Activated naive CD4-positive, alpha-beta T cell treated with anti-CD3 and anti-CD28 coated beads for 36 hours (primary cell): ENCODE data around the gene DDX31. TPM values are rescaled to one million over a fixed set of nuclear protein-coding genes. Genes with fewer than 3 reads are reported as not detected.

Source experiments
- CTCF ChIA-PET: fragments of 350-600 bp; sonication (Branson Sonifier 250); formaldehyde crosslinking; loops from one replicate; lab custom pipeline; 2021; ENCODE audit warnings: antibody characterized with exemption; lab: Charles Lee
- DNase-seq: peaks from one replicate; pipeline ENCODE4 v3.0.0-alpha.2; 2020
- H3K27ac Mint-ChIP-seq: one replicate; pipeline ENCODE4 v1.8.0; 2021; ENCODE audit warnings: mild to moderate bottlenecking, mixed read lengths
- H3K27me3 Mint-ChIP-seq: one replicate; pipeline ENCODE4 v1.8.0; 2021; ENCODE audit warnings: low read depth, mixed read lengths
- H3K36me3 Mint-ChIP-seq: one replicate; pipeline ENCODE4 v1.8.0; 2021; ENCODE audit warnings: low read depth, mixed read lengths
- H3K4me1 Mint-ChIP-seq: one replicate; pipeline ENCODE4 v1.8.0; 2021; ENCODE audit warnings: low read depth, mixed read lengths
- H3K4me3 Mint-ChIP-seq: one replicate; pipeline ENCODE4 v1.8.0; 2021; ENCODE audit warnings: mild to moderate bottlenecking, moderate library complexity, mixed read lengths
- H3K9me3 Mint-ChIP-seq: one replicate; pipeline ENCODE4 v1.8.0; 2021; ENCODE audit warnings: mixed read lengths
- intact Hi-C: fragments of 100-400 bp; cut with micrococcal nuclease; formaldehyde crosslinking; loops from one replicate; pipeline ENCODE4 v1.15.1; 2023
- total RNA-seq, 2 experiments: library from RNA; stranded (reverse); gene quantifications; one replicate each; pipeline ENCODE4 v1.2.3, GENCODE V29; 2021

Gene DDX31
- total RNA-seq, 2 experiments from 2014 or later = 13.7 to 15.0 TPM

DNA sequence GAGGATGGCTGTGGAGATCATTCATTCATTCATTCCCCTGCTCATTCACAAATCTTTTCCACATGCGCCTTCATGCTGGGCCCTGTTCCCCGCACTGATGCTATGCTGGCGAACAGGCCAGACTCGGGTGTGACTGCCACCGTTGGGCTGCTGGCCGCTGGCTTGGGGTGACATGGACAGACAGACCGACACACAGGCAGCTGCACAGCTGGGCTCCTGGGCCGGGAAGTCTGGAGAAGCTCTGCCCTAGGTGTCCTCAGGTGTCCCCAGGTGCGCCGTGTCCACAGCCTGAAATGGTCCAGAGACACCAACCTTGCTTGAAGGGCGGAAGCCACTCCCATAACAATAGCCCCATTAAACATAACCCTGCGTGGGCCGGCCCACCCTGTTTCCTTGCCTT is 122.3 kb downstream of the DDX31 start:
- CTCF ChIA-PET = interaction anchor here (0.6 to 1.9 kb wide), 2 partner anchors 28 to 38 kb away, joined by 3 to 4 read pairs; no protein-coding TSS in a partner anchor
- no peaks in the 10 kb centered on the region for H3K9me3 Mint-ChIP-seq
- no peak for DNase-seq
- H3K36me3 Mint-ChIP-seq = no peaks in the 10 kb centered on the region
- no peak overlapping the region for H3K4me3 Mint-ChIP-seq
- intact Hi-C loops = no loop called here
- H3K4me1 Mint-ChIP-seq = peaks cover 2% of the 10 kb centered on the region
- no peak overlapping the region for H3K27ac Mint-ChIP-seq
- peaks cover 13% of the 10 kb centered on the region for H3K27me3 Mint-ChIP-seq

DNA sequence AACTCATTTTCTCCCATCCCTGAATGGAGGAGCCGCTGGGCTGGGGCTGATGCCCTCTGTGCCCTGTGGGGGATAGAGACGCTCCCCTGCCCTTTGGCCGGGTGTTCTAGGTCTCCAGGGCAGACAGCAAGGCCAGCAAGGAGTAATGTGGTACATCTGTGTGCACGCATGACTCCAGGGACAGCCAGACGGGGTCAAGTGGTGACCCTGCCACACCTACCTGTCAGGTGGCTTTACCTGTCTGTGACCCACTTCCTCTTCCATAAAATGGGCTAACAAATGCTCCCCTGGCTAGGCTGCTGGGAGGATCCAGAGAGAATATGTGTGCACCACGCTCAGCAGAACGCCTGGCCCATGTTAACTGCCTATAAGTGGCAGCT is 122.7 kb downstream of the DDX31 start:
- Mint-ChIP-seq H3K4me3 (no peak overlapping the region), H3K4me1 (peaks cover 2% of the 10 kb centered on the region), H3K36me3 (no peaks in the 10 kb centered on the region), H3K27me3 (peaks cover 13% of the 10 kb centered on the region), H3K9me3 (no peaks in the 10 kb centered on the region), H3K27ac (no peak overlapping the region)
- intact Hi-C loops = no loop called here
- DNase-seq = no peak
- CTCF ChIA-PET = interaction anchor here (0.6 kb wide), 1 partner anchor 38 kb away, joined by 3 read pairs; no protein-coding TSS in a partner anchor

DNA sequence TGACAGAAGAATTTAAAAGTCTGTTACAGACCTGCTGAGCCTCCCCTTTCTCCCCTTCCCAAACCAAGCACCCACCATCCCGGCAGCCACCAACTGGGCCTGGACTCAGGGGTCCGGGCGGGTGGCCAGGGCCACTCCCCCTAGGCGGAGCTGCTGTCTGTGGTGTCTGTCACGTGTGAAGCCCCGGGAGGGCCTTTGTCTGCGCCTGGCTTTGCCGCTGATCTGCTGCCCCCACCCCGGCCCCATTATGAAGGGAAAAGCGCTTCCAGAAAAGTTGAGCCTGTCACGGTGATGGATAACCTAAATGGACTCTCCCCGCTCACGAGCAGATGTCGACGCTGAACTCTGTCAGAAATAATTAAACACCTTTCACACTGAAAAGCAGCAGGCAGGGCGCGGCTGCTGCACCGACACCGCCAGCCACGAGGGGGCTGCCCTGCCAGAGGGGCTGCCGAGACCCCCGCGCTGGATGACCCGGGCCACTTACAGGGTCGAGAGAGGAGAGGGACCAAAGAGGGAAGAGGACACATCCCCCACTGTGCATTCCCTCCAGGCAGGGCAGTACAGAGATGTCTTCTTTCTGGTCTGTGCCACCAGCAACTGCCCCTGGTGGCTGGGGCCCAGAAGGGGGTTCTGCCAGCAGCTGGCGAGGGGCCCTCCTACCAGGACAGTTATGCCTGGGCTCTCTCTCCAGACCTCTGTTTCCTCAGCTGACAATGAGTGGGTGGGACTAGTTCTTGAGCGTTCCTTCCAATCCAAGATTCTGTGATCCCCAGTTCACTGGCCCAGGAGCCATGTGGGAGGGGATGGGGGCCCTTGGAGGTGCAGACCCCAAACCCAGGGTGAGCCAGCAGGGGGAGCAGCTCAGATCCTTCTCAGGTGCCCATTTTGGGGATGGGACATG is 123.4 kb downstream of the DDX31 start:
- peaks cover 13% of the 10 kb centered on the region for H3K27me3 Mint-ChIP-seq
- CTCF ChIA-PET = no interaction called here
- DNase-seq = no peak
- H3K4me1 Mint-ChIP-seq = peaks cover 2% of the 10 kb centered on the region
- intact Hi-C loops = no loop called here
- H3K27ac Mint-ChIP-seq = no peak overlapping the region
- H3K36me3 Mint-ChIP-seq = no peaks in the 10 kb centered on the region
- no peak overlapping the region for H3K4me3 Mint-ChIP-seq
- H3K9me3 Mint-ChIP-seq = no peaks in the 10 kb centered on the region

DNA sequence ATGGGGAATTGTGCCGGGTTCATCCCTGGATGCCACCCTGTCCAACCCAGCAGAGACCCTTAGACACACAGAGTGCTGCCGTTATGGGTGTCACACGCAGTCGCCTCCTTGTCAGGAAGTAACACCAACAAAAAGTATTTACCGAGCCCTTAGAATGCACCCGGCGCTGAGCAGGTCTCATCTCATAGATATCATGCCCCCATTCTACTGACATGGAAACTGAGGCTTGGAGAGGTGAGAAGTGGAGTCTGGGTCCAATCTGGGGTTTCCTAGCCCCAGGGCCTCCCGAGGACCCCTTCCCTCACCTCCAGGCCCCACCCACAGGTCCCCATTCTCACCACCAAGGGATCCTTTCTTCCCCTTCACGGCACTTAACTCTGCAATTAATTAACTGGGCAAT is 124.2 kb downstream of the DDX31 start:
- peaks cover 2% of the 10 kb centered on the region for H3K4me1 Mint-ChIP-seq
- intact Hi-C loops = no loop called here
- H3K27me3 Mint-ChIP-seq = peaks cover 13% of the 10 kb centered on the region
- no peaks in the 10 kb centered on the region for H3K36me3 Mint-ChIP-seq
- CTCF ChIA-PET = interaction anchor here (0.6 kb wide), 1 partner anchor 44 kb away, joined by 3 read pairs; no protein-coding TSS in a partner anchor
- H3K27ac Mint-ChIP-seq = no peak overlapping the region
- H3K4me3 Mint-ChIP-seq = no peak overlapping the region
- H3K9me3 Mint-ChIP-seq = no peaks in the 10 kb centered on the region
- no peak for DNase-seq

- CTCF ChIA-PET = interaction anchor here (0.7 kb wide), 1 partner anchor 129 kb away, joined by 5 read pairs; no protein-coding TSS in a partner anchor
Observed at GRCh38 chr9:132543960-132544359, 125.8 kb downstream of the DDX31 start.

DNA sequence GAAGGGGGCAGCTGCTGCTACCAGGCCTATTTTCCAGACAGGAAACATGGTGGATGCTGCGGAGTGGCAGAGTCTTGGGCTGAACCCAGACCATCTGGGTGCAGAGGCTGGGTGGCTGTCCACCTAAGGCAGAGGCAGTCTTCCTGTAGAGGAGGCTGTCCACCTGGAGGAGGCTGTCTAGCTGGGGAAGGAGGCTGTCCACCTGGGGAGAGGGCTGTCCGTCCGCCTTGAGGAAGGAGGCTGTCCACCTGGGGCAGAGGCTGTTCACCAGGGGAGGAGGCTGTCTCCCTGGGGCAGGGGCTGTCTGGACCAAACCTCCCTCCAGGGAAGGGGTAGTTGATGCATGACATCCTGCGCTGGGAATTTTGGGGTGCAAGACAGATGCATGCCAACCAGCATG is 126.5 kb downstream of the DDX31 start:
- DNase-seq = no peak
- intact Hi-C loops = no loop called here
- CTCF ChIA-PET = no interaction called here
- Mint-ChIP-seq H3K27ac (no peak overlapping the region), H3K9me3 (no peaks in the 10 kb centered on the region), H3K36me3 (no peaks in the 10 kb centered on the region), H3K4me3 (no peak overlapping the region), H3K27me3 (peaks cover 13% of the 10 kb centered on the region), H3K4me1 (peaks cover 2% of the 10 kb centered on the region)

More at GRCh38 chr9:132543960-132544359, 125.8 kb downstream of the DDX31 start:
- no peak overlapping the region for H3K27ac Mint-ChIP-seq
- H3K27me3 Mint-ChIP-seq = peaks cover 13% of the 10 kb centered on the region
- H3K36me3 Mint-ChIP-seq = no peaks in the 10 kb centered on the region
- H3K4me1 Mint-ChIP-seq = peaks cover 2% of the 10 kb centered on the region
- DNase-seq = no peak
- intact Hi-C loops = no loop called here
- no peaks in the 10 kb centered on the region for H3K9me3 Mint-ChIP-seq
- H3K4me3 Mint-ChIP-seq = no peak overlapping the region

Other genes with a start within 250 kb of the DDX31 start
- gene BARHL1, start 87.4 kb downstream of the DDX31 start, total RNA-seq = not detected
- 1 to 10 TPM; 8.2 to 9.4 TPM for gene GTF3C4, start 481 bp upstream of the DDX31 start, total RNA-seq
- gene AK8, start 208.3 kb upstream of the DDX31 start, total RNA-seq = not detected
- 1 to 10 TPM; 2.5 to 2.9 TPM for gene SPACA9, start 208.9 kb upstream of the DDX31 start, total RNA-seq